Regular cardiac myocyte (primary cell): ENCODE results near the gene ANKRD34A. TPM values are rescaled to one million over a fixed set of nuclear protein-coding genes. Genes with fewer than 3 reads are reported as not detected.

ENCODE experiments used
- total RNA-seq: library from RNA; depleted of rRNA; stranded (reverse); fragments of >200 nt; gene quantifications from 2 replicates; pipeline ENCODE4 v1.2.3, GENCODE V29; 2014

ANKRD34A gene
- 0.28 and 0.38 TPM in 2 replicates for total RNA-seq

GRCh38 chr1:145964328-145965118 is at the start of gene ANKRD34A, which contains the start of gene POLR3GL:
TSS of gene ANKRD34A (minus strand) at chr1:145964575. CDS start at chr1:145961759, 2,816 bp downstream.
TSS of gene POLR3GL (plus strand) at chr1:145964690. CDS start at chr1:145974866, 10,176 bp downstream.

GRCh38 chr1:145996433-145997015 is 32.1 kb upstream of the ANKRD34A start, which contains the start of gene TXNIP:
TSS of gene TXNIP (minus strand) at chr1:145996579. CDS start at chr1:145996266, 313 bp downstream.

GRCh38 chr1:145957443-145958319 is 6.7 kb downstream of the ANKRD34A start, which contains the start of gene LIX1L:
TSS of gene LIX1L (minus strand) at chr1:145958017. CDS start at chr1:145957927, 90 bp downstream.

GRCh38 chr1:145927063-145927886 is 37.1 kb downstream of the ANKRD34A start, which contains the start of gene RBM8A:
TSS of gene RBM8A (minus strand) at chr1:145927484. CDS start at chr1:145927426, 58 bp downstream.

GRCh38 chr1:145918144-145918991 is 46.0 kb downstream of the ANKRD34A start, which contains the start of gene PEX11B:
TSS of gene PEX11B (minus strand) at chr1:145918717. CDS start at chr1:145918688, 29 bp downstream.

Other genes starting within 250 kb of the ANKRD34A start
- 0.28 TPM in 1 of 2 replicates, not detected in the other for gene CD160, start 245.1 kb downstream of the ANKRD34A start, total RNA-seq
- gene RNF115, start 140.5 kb downstream of the ANKRD34A start, total RNA-seq = 9.6 and 10.1 TPM in 2 replicates
- gene POLR3C, start 140.4 kb downstream of the ANKRD34A start, total RNA-seq = 29.3 and 30.3 TPM in 2 replicates
- 2.5 and 4.8 TPM in 2 replicates for gene NUDT17, start 118.9 kb downstream of the ANKRD34A start, total RNA-seq
- gene PIAS3, start 105.5 kb downstream of the ANKRD34A start, total RNA-seq = 4.8 and 7.1 TPM in 2 replicates
- 0.85 and 0.96 TPM in 2 replicates for gene ANKRD35, start 78.7 kb downstream of the ANKRD34A start, total RNA-seq
- gene ITGA10, start 54.5 kb downstream of the ANKRD34A start, total RNA-seq = 3.4 and 5.8 TPM in 2 replicates
- gene PEX11B, start 45.9 kb downstream of the ANKRD34A start, total RNA-seq = 19.9 and 23.7 TPM in 2 replicates
- 80.6 and 212 TPM in 2 replicates for gene RBM8A, start 37.1 kb downstream of the ANKRD34A start, total RNA-seq
- 15.2 and 23.8 TPM in 2 replicates for gene LIX1L, start 6.6 kb downstream of the ANKRD34A start, total RNA-seq
- 12.4 and 19.2 TPM in 2 replicates for gene POLR3GL, start 115 bp upstream of the ANKRD34A start, total RNA-seq
- gene TXNIP, start 32.0 kb upstream of the ANKRD34A start, total RNA-seq = 101 and 115 TPM in 2 replicates
- gene HJV, start 57.2 kb upstream of the ANKRD34A start, total RNA-seq = not detected in 2 replicates
- 2.5 and 3.1 TPM in 2 replicates for gene NBPF10, start 180.2 kb upstream of the ANKRD34A start, total RNA-seq